Upper lobe of right lung (tissue), 1 donor: ENCODE measurements around the gene MRPL55. TPM values are rescaled to one million over a fixed set of nuclear protein-coding genes. Genes with fewer than 3 reads are reported as not detected.

Source experiments
- ATAC-seq: fragments of 200-7000 bp; cut with Tn5 transposase; one replicate; pipeline ENCODE4 v1.9.1; 2020; ENCODE audit warnings: mild to moderate bottlenecking, moderate library complexity
- DNase-seq: peaks from one replicate; pipeline ENCODE4 v3.0.0-alpha.2; 2020
- H3K27ac ChIP-seq: fragments of 200-600 bp; one replicate; pipeline ENCODE4 v1.8.0; 2022
- H3K27me3 ChIP-seq: fragments of 200-600 bp; one replicate; pipeline ENCODE4 v1.8.0; 2022; ENCODE audit warnings: mild to moderate bottlenecking
- H3K36me3 ChIP-seq: fragments of 200-600 bp; one replicate; pipeline ENCODE4 v1.8.0; 2022
- H3K4me1 ChIP-seq: fragments of 200-600 bp; one replicate; pipeline ENCODE4 v1.8.0; 2022
- H3K4me3 ChIP-seq: fragments of 200-600 bp; one replicate; pipeline ENCODE4 v1.8.0; 2022; ENCODE audit warnings: mild to moderate bottlenecking
- H3K9me3 ChIP-seq: fragments of 200-600 bp; one replicate; pipeline ENCODE4 v1.8.0; 2022
- CTCF ChIP-seq: fragments of 200-600 bp; IDR thresholded peaks from one replicate; pipeline ENCODE4 v1.8.0; 2022; ENCODE audit warnings: antibody characterized with exemption
- intact Hi-C: fragments of 100-400 bp; cut with DNase I; formaldehyde crosslinking; loops from one replicate; pipeline ENCODE4 v1.11.0; 2022
- total RNA-seq: library from RNA; stranded (reverse); fragmentation: NEBNext Ultra II Directional; extraction: Animal tissue kit (Norgen Biotek cat#: 25700); gene quantifications from one replicate; pipeline ENCODE4 v1.2.1, GENCODE V29; 2021
- donor health status: DM: no; HTN: yes; CAD: no; lungs with severe emphysema.

MRPL55 gene
- total RNA-seq, 1 donor from 2014 or later, result 39.9 TPM

- no peaks in the 10 kb centered on the region for H3K27me3 ChIP-seq
- TF ChIP-seq CTCF, result no peak
- H3K4me1 ChIP-seq, result peaks cover 19% of the 10 kb centered on the region
- no peaks in the 10 kb centered on the region for H3K9me3 ChIP-seq
- peak within 1 kb of the TSS; percentile 89 for H3K4me3 ChIP-seq
- intact Hi-C loops, result no loop called here
- H3K36me3 ChIP-seq, result peaks cover 52% of the 10 kb centered on the region
- H3K27ac ChIP-seq, result peak within 1 kb of the TSS; percentile 89
- ATAC-seq (peak; percentile 90), DNase-seq (peak; percentile 97)
Observed at GRCh38 chr1:228102791-228103620, 6.1 kb downstream of the MRPL55 start, which contains the start of gene C1orf35. Gene C1orf35, minus strand, starts transcription at chr1:228103325. Its CDS starts 98 bp downstream, at chr1:228103227.

GRCh38 chr1:228101994-228102790 is 6.9 kb downstream of the MRPL55 start:
- ATAC-seq (peak; percentile 45), DNase-seq (peak; percentile 81)
- Histone ChIP-seq H3K27me3 (no peaks in the 10 kb centered on the region), H3K27ac (peak overlapping the region; percentile 89), H3K4me3 (peak overlapping the region; percentile 89), H3K4me1 (peaks cover 15% of the 10 kb centered on the region), H3K9me3 (no peaks in the 10 kb centered on the region), H3K36me3 (peaks cover 55% of the 10 kb centered on the region)
- peak; percentile 18 for TF ChIP-seq CTCF
- intact Hi-C loops, result no loop called here

- intact Hi-C loops, result no loop called here
Observed at GRCh38 chr1:228101614-228101993, 7.5 kb downstream of the MRPL55 start.

GRCh38 chr1:228100822-228101613 is 8.1 kb downstream of the MRPL55 start:
- H3K9me3 ChIP-seq, result no peaks in the 10 kb centered on the region
- H3K27me3 ChIP-seq, result no peaks in the 10 kb centered on the region
- DNase-seq (no peak), ATAC-seq (no peak)
- no peak overlapping the region for H3K27ac ChIP-seq
- H3K4me3 ChIP-seq, result no peak overlapping the region
- intact Hi-C loops, result no loop called here
- H3K4me1 ChIP-seq, result peaks cover 21% of the 10 kb centered on the region
- H3K36me3 ChIP-seq, result peaks cover 55% of the 10 kb centered on the region
- TF ChIP-seq CTCF, result no peak

More at GRCh38 chr1:228101614-228101993, 7.5 kb downstream of the MRPL55 start:
- no peak for ATAC-seq
- Histone ChIP-seq H3K36me3 (peaks cover 55% of the 10 kb centered on the region), H3K4me1 (peaks cover 15% of the 10 kb centered on the region), H3K9me3 (no peaks in the 10 kb centered on the region), H3K27me3 (no peaks in the 10 kb centered on the region), H3K27ac (peak overlapping the region; percentile 89), H3K4me3 (peak overlapping the region; percentile 89)
- no peak for DNase-seq
- TF ChIP-seq CTCF, result no peak

GRCh38 chr1:228099331-228099732 is 9.8 kb downstream of the MRPL55 start:
- Histone ChIP-seq H3K4me3 (no peak overlapping the region), H3K4me1 (peaks cover 22% of the 10 kb centered on the region), H3K27me3 (no peaks in the 10 kb centered on the region), H3K9me3 (peaks cover 5% of the 10 kb centered on the region), H3K36me3 (peaks cover 52% of the 10 kb centered on the region), H3K27ac (no peak overlapping the region)
- intact Hi-C loops, result no loop called here
- TF ChIP-seq CTCF, result no peak
- ATAC-seq (no peak), DNase-seq (no peak)
